ENCODE data around the gene XPNPEP2.

- TF ChIP-seq CTCF (IDR thresholded peaks at IDR 0.05) (no peak), POLR2A (IDR thresholded peaks at IDR 0.05) (no peak)
These were observed 32.2 kb upstream of the XPNPEP2 start for GRCh38 chrX:129706400-129707072.

All from heart left ventricle (tissue), 13 donors.